ENCODE data around the gene ETFA.
A peak's percentile ranks its signal among the peaks of the same experiment; 100 is the strongest.
"Not testable (repeated sequence)": the region's sequence is repeated elsewhere in the genome, so short reads cannot be mapped to it uniquely, and the experiment has no call there.

ETFA gene

DNA sequence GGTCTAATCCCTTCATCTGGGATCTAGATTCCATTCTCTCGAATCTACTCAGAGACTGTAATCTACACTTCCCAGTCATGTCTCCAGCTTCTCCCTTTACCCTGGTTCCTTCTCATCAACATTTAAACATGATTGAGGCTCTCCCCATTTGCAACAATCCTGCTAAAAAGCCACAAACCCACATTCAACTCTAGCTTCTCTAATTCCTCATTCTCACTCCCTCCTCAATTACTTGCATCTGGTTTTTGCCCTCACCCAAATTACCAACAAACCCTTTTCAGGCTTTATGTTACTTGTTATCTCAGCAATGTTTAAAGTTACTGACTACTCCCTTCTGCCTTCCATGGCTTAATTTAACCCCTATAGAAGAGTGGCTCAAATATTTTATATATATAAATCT is 11.5 kb downstream of the ETFA start:
- TF ChIP-seq RARB (CRISPR knock-in tag; IDR thresholded peaks at IDR 0.05) (no peak), TOX (CRISPR knock-in tag; IDR thresholded peaks at IDR 0.05; ENCODE audit: borderline replicate concordance) (no peak), ARNTL (CRISPR knock-in tag; IDR thresholded peaks at IDR 0.05; ENCODE audit: borderline replicate concordance, low read depth) (no peak), CSRNP3 (CRISPR knock-in tag; IDR thresholded peaks at IDR 0.05) (no peak), ZFP30 (CRISPR knock-in tag; IDR thresholded peaks at IDR 0.05) (no peak), ZNF8 (CRISPR knock-in tag; IDR thresholded peaks at IDR 0.05) (no peak), ZFP3 (CRISPR knock-in tag; IDR thresholded peaks at IDR 0.05) (no peak), CSDC2 (CRISPR knock-in tag; IDR thresholded peaks at IDR 0.05) (no peak)
- TF ChIP-seq, protein P1, sequence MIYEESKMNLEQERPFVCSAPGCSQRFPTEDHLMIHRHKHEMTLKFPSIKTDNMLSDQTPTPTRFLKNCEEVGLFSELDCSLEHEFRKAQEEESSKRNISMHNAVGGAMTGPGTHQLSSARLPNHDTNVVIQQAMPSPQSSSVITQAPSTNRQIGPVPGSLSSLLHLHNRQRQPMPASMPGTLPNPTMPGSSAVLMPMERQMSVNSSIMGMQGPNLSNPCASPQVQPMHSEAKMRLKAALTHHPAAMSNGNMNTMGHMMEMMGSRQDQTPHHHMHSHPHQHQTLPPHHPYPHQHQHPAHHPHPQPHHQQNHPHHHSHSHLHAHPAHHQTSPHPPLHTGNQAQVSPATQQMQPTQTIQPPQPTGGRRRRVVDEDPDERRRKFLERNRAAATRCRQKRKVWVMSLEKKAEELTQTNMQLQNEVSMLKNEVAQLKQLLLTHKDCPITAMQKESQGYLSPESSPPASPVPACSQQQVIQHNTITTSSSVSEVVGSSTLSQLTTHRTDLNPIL (CRISPR knock-in tag; IDR thresholded peaks at IDR 0.05; ENCODE audit: low read depth) = no peak
- ATAC-seq = no peak

GRCh38 chr15:76298986-76299385 is 12.3 kb downstream of the ETFA start:
- TF ChIP-seq RARB (CRISPR knock-in tag; IDR thresholded peaks at IDR 0.05) = no peak
- no peak for TF ChIP-seq POU6F1 (CRISPR knock-in tag; IDR thresholded peaks at IDR 0.05; ENCODE audit: borderline replicate concordance, low read depth)
- TF ChIP-seq ZC3H10 (CRISPR knock-in tag; IDR thresholded peaks at IDR 0.05) = no peak
- no peak for TF ChIP-seq ARNTL (CRISPR knock-in tag; IDR thresholded peaks at IDR 0.05; ENCODE audit: borderline replicate concordance, low read depth)
- no peak for TF ChIP-seq SNAI2 (CRISPR knock-in tag; IDR thresholded peaks at IDR 0.05)
- TF ChIP-seq ZNF565 (CRISPR knock-in tag; conservative IDR thresholded peaks at IDR 0.05; ENCODE audit: low read depth) = no peak
- TF ChIP-seq OSR1 (CRISPR knock-in tag; IDR thresholded peaks at IDR 0.05) = no peak
- ATAC-seq = no peak

GRCh38 chr15:76297951-76298350 is 13.3 kb downstream of the ETFA start:
- ATAC-seq = not testable (repeated sequence)

DNA sequence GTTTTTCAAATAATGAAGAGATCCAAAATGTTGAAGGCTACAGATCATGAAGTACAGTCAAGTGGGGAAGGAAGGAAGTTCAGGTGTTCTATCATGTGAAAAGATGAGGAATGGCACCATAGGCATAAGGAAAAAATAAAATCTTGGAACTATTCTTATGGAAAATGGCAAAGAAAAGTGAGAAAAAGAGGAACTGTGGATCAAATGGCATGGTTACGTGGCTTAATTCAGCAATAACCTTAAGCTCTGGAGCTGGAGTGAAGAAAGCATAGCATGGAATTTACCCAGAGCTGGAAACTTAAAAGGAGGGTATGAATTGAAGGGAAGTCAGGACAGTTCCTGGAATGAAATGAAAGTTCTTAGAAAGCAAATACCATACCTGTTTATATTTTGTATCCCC is 14.4 kb downstream of the ETFA start:
- no peak for ATAC-seq
- TF ChIP-seq ARNTL (CRISPR knock-in tag; IDR thresholded peaks at IDR 0.05; ENCODE audit: borderline replicate concordance, low read depth) = no peak
- TF ChIP-seq ISL1 (CRISPR knock-in tag; IDR thresholded peaks at IDR 0.05) = no peak
- TF ChIP-seq ZFP3 (CRISPR knock-in tag; IDR thresholded peaks at IDR 0.05) = no peak
- no peak for TF ChIP-seq OSR1 (CRISPR knock-in tag; IDR thresholded peaks at IDR 0.05)
- TF ChIP-seq ESRRG (CRISPR knock-in tag; IDR thresholded peaks at IDR 0.05) = no peak
- TF ChIP-seq GLIS3 (CRISPR knock-in tag; IDR thresholded peaks at IDR 0.05) = no peak
- TF ChIP-seq, protein P1 (CRISPR knock-in tag; IDR thresholded peaks at IDR 0.05; ENCODE audit: low read depth) = no peak

DNA sequence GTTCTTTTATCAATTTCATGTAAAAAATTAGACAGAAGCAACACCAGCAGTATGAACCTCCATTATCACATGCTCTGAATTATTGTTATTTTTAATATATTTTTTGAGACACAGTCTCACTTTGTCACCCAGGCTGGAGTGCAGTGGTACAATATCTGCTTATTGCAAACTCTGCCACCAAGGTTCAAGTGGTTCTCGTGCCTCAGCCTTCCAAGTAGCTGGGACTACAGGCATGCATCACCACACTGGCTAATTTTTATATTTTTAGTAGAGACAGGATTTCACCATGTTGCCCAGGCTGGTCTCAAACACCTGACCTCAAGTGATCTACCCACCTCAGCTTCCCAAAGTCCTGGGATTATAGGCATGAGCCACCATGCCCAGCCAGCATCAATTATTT is 16.8 kb downstream of the ETFA start:
- not testable (repeated sequence) for ATAC-seq

- TF ChIP-seq, protein P2, sequence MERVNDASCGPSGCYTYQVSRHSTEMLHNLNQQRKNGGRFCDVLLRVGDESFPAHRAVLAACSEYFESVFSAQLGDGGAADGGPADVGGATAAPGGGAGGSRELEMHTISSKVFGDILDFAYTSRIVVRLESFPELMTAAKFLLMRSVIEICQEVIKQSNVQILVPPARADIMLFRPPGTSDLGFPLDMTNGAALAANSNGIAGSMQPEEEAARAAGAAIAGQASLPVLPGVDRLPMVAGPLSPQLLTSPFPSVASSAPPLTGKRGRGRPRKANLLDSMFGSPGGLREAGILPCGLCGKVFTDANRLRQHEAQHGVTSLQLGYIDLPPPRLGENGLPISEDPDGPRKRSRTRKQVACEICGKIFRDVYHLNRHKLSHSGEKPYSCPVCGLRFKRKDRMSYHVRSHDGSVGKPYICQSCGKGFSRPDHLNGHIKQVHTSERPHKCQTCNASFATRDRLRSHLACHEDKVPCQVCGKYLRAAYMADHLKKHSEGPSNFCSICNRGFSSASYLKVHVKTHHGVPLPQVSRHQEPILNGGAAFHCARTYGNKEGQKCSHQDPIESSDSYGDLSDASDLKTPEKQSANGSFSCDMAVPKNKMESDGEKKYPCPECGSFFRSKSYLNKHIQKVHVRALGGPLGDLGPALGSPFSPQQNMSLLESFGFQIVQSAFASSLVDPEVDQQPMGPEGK (CRISPR knock-in tag; IDR thresholded peaks at IDR 0.05; ENCODE audit: borderline replicate concordance) = no peak
- no peak for TF ChIP-seq ZC3H10 (CRISPR knock-in tag; IDR thresholded peaks at IDR 0.05)
- TF ChIP-seq ISL1 (CRISPR knock-in tag; IDR thresholded peaks at IDR 0.05) = peak; percentile 57
- ATAC-seq = no peak
Observed at GRCh38 chr15:76293361-76293760, 17.9 kb downstream of the ETFA start.
